HG02642 (cell line): ENCODE measurements around the gene HSFX3.
A peak's percentile ranks its signal among the peaks of the same experiment; 100 is the strongest.
"Not testable (repeated sequence)": the region's sequence is repeated elsewhere in the genome, so short reads cannot be mapped to it uniquely, and the experiment has no call there.

Experiments
- ATAC-seq: cut with Tn5 transposase; IDR thresholded peaks from one replicate; pipeline ENCODE4 v1.9.1; 2021; ENCODE audit warnings: mild to moderate bottlenecking; ENCODE audit not compliant: unreplicated experiment, poor library complexity

The HSFX3 gene

GRCh38 chrX:149549701-149550100, at the start of gene HSFX3:
Gene HSFX3 (minus strand): TSS chrX:149549924. CDS start chrX:149549852, 72 bp downstream.
- ATAC-seq, result not testable (repeated sequence)

- ATAC-seq, result not testable (repeated sequence)
Measured at GRCh38 chrX:149598603-149599002, 48.9 kb upstream of the HSFX3 start.

GRCh38 chrX:149595943-149596342, 46.2 kb upstream of the HSFX3 start:
- ATAC-seq, result not testable (repeated sequence)

GRCh38 chrX:149595214-149595613, 45.5 kb upstream of the HSFX3 start, which contains the start of gene HSFX2:
Gene HSFX2 (minus strand): TSS chrX:149595314. CDS start chrX:149594700, 614 bp downstream.
- ATAC-seq, result not testable (repeated sequence)

DNA sequence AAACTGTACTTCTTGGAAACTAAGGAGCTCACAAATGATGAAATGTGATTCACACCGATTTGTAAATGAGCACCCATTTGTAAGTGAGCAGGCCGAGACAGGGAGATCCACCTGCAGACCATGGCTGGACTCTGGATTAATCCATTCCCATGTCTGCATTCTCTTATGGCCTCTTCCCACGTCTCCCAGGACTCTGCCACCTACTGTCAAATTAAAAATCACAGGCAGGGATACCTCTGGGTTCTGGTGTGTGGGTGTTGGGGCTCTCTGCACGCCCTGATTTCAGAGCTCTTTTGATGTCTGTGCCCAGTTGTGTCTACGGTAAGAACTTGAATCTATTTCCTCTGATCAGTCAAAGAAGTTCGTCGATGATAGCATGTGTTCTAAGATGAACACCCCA, 41.3 kb upstream of the HSFX3 start:
- not testable (repeated sequence) for ATAC-seq

DNA sequence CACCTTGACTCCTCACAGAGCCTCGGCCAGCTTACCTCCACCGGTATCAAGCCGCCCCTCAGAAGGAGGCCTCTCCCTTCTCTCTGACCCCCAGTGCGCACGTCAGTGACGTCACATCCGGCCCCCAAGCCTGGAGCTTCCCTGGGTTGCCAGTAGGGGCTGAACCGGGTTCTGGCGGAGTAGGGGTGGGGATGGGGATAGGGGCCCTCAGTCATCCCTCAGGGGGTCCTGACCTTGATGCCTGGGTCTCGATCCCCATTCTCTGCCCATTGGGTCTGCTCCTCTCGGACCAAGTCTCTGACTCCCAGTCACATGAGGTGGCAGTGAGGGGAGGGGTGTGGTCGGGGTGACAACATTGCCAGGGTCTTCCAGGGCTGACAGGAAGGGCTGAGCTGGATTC, 37.6 kb upstream of the HSFX3 start, which contains the start of gene MAGEA9B:
Gene MAGEA9B, minus strand, starts transcription at position 101 of the 400 bp plus-strand sequence. CDS start 4,280 bp downstream, outside the sequence.
- ATAC-seq, result not testable (repeated sequence)

DNA sequence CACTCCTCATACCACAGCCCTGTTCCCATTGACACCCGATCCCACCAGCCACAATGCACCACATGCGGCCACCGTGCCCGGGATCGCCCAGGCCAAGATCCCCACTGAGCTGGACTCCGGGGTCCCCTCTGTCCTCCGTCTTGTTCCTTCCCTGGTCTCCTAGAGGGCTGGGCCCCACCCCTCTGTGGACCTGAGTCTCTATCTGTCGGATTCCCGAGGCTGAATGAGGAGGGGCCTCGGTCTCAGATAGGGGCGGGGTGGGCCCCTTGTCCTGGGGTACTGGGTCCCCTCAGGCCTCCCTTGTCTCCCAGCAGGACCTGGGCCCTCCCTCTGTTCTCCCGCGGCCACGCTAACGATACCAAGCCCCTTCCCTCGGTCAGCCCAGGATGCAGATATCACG, 35.9 kb upstream of the HSFX3 start:
- not testable (repeated sequence) for ATAC-seq

DNA sequence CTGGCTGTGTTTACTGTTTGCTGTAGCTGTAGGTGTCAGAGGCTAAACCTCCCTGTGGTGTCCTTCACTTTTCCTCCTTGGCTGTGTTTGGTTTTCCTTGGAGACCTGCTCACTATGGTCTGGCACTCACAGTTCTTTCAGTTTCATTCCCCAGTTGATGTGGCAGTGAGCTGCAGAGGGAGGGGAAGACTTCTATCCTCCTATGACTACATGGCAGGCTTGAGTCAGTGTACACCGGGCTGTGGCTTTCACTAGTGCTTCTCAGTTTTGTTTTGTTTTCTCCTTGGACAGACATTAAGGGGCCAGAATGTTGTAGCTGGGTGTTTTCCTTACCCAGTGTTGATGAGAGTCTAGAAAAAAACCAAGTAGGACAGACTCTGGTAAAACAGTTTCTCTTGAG, 23.7 kb upstream of the HSFX3 start:
- peak; percentile 100 for ATAC-seq

DNA sequence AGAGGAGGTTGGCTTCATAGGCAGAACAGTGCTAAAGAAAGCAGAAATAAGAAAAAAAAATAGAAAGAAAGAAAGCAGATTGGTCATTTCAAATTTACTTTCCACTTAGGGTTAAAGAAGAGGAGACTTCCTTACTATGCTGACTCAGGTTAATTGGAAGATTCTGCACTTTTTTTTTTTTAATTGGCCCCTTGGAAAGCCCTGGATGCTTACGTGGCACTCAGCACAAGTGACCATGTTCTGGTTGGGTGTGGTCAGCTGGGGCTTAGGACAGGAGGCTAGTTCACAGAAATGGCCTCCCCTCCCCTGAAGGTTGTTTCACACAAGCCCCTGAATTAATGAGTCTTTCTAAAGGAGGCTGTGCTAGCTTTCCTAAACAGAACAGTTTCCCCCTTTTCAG, 23.0 kb upstream of the HSFX3 start:
- no peak for ATAC-seq

GRCh38 chrX:149571770-149572169, 22.0 kb upstream of the HSFX3 start:
- no peak for ATAC-seq

GRCh38 chrX:149570668-149571067, 20.9 kb upstream of the HSFX3 start:
- ATAC-seq, result no peak

- no peak for ATAC-seq
Measured at GRCh38 chrX:149569770-149570169, 20.0 kb upstream of the HSFX3 start.

GRCh38 chrX:149568701-149569296, 19.1 kb upstream of the HSFX3 start:
- no peak for ATAC-seq

DNA sequence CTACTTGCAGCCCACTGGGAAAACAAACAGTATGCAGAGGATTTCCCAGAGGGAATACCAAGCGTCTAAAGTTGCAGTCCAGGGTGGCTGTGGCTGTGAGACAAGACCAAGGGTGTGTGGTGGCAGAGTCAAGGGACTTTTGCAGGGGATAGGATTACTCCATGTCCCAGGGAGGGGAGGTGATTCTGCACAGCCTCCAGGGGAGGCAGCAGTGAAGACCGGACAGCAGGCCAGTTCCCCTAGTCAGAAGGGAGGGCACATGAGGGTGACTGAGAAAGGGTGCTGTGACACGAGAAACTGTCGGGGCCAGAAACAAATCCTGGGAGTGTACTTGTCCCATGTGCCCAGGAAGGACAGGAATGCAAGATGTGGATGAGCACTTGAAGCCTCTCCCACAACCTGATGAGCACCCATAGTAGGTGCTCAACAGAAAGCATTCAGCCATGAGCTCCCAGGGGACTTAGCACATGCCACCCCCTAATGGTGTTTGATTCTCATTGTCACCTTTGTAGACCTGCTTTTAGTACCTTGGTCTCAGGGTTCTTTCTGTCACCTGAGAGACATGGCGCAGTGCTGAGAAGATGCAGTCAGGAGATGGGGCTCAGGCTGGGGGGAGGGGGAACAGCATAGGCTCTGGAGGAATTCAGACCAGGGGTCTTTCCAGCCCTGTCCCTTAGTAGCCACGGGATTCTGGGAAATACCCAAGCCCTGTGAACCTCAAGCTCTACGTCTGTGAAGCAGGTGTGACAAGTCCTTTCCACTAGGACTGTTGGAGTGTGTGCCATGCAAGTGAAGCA, 18.1 kb upstream of the HSFX3 start:
- no peak for ATAC-seq

GRCh38 chrX:149563359-149563758, 13.6 kb upstream of the HSFX3 start:
- ATAC-seq, result no peak

DNA sequence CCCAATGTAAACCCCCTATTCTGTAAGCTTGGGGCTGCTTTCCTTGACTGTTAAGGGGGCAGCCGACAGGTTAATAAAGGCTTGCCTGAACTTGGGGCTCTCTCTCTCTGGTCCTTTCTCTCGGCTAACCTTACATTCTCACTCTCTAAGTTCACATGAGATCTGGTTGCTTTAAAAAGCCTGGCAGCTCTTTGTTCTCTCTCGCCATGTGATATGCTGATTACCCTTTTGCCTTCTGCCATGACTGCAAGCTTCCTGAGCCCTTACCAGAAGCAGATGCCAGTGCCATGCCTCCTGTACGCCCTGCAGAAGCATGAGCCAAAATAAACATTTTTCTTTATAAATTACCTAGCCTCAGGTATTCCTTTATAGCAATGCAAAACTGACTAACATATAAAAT, 5.5 kb upstream of the HSFX3 start:
- ATAC-seq, result not testable (repeated sequence)

- not testable (repeated sequence) for ATAC-seq
Measured at GRCh38 chrX:149551939-149552248, 2.2 kb upstream of the HSFX3 start.

- peak; percentile 58 for ATAC-seq
Measured at GRCh38 chrX:149551245-149551938, 1.7 kb upstream of the HSFX3 start.

DNA sequence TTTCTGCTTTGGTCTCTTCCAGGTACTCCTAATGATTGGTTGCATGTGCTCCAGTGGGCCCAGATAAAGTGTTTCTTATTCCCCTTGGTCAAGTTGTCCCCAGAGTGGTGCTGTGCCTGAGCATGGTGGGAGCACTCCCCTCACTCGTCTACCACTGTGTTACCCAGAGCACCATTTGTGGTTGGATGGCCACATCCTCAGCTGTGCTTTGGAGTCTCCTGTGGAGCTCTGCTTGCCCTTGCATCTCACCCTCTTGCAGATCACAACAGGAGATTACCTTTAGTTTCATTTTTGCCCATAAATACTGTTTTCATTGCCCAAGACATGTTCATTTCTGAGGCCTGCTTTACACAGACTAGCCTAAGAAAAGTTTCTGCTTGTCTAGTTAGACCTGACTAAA, 730 bp upstream of the HSFX3 start:
- ATAC-seq, result not testable (repeated sequence)

DNA sequence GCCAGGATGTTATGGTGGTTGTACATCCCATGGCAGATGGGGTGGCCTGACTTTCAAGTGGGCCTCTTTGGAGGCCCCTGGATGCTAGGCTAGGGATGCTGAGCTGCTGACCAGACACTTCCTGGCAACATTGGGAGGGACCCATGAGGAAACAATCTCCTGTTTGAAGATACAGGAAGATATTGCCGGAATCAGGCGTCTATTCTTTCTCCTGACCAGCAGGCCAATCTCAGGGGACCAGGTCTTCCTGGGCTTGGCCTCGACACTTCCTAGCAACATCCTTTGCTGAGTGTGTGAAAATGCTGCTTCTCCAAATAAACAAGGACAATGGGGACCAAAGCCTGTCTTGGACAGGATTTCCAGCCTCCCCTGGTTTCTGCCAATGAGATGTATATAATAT, 1.9 kb downstream of the HSFX3 start:
- not testable (repeated sequence) for ATAC-seq

DNA sequence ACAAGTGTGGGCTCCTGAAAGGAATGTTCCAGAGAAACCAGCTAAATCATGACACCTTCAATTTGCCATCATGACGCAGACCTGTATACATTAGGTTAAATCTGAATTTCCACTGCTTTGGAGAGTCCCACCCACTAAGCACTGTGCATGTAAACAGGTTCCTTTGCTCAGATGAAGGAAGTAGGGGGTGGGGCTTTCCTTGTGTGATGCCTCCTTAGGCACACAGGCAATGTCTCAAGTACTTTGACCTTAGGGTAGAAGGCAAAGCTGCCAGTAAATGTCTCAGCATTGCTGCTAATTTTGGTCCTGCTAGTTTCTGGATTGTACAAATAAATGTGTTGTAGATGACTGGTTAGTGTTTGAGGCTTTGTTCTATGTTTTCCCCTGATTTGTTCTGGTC, 2.8 kb downstream of the HSFX3 start:
- not testable (repeated sequence) for ATAC-seq
